Panc1 (cell line): ENCODE data around the gene MEGF9. TPM values are rescaled to one million over a fixed set of nuclear protein-coding genes. Genes with fewer than 3 reads are reported as not detected.

ENCODE experiments used
- ATAC-seq: fragments of 200-7000 bp; cut with Tn5 transposase; 2 replicates; pipeline ENCODE4 v1.9.1; 2020; ENCODE audit warnings: mild to moderate bottlenecking, moderate library complexity
- BruUV-seq: library from RNA; stranded (reverse); fragments of 400-500 nt; replicated peaks from 2 replicates; lab custom pipeline; 2021; lab: Mats Ljungman, UMichigan
- CTCF ChIA-PET: fragments of 300-600 bp; sonication (Branson Sonifier 250); formaldehyde crosslinking; loops from one replicate; lab custom pipeline; 2022; ENCODE audit warnings: antibody characterized with exemption; lab: Charles Lee
- POLR2A ChIA-PET: fragments of 300-600 bp; sonication (Branson Sonifier 250); formaldehyde crosslinking; loops from one replicate; lab custom pipeline; 2022; ENCODE audit warnings: antibody characterized with exemption; lab: Charles Lee
- DNase-seq: peaks from one replicate; pipeline ENCODE4 v3.0.0-alpha.2; 2010; ENCODE audit warnings: low read depth, low spot score
- H3K27ac ChIP-seq: 2 replicates; pipeline ENCODE4 v1.5.1; 2011; ENCODE audit warnings: mild to moderate bottlenecking, low read length, inconsistent platforms
- H3K27me3 ChIP-seq: fragments of 200-500 bp; sonication (Bioruptor generic); 2 replicates; pipeline ENCODE4 v1.6.0; 2014; ENCODE audit warnings: low read length, inconsistent platforms; ENCODE audit not compliant: control insufficient read depth, insufficient read depth
- H3K36me3 ChIP-seq: fragments of 200-500 bp; sonication (Bioruptor generic); 2 replicates; pipeline ENCODE4 v1.5.1; 2014; ENCODE audit warnings: inconsistent platforms, mild to moderate bottlenecking, low read length, moderate library complexity; ENCODE audit not compliant: control insufficient read depth, insufficient read depth
- H3K4me1 ChIP-seq: 2 replicates; pipeline ENCODE4 v1.5.1; 2011; ENCODE audit warnings: inconsistent platforms, mild to moderate bottlenecking, low read length, moderate library complexity; ENCODE audit not compliant: control insufficient read depth, insufficient read depth
- H3K4me3 ChIP-seq, 2 experiments: 2 replicates each; pipeline ENCODE4 v1.5.1; 2011 to 2012; ENCODE audit warnings: low read depth in 2 of 2, low read length in 2 of 2, mild to moderate bottlenecking in 2 of 2, inconsistent platforms in 1 of 2, moderate library complexity in 1 of 2
- H3K9me3 ChIP-seq: fragments of 200-500 bp; sonication (Bioruptor generic); 2 replicates; pipeline ENCODE4 v1.5.1; 2014; ENCODE audit warnings: low read depth, mild to moderate bottlenecking, inconsistent platforms, low read length, moderate library complexity; ENCODE audit not compliant: control insufficient read depth, insufficient read depth
- POLR2AphosphoS5 ChIP-seq: IDR thresholded peaks from 2 replicates; pipeline ENCODE4 v1.6.1; 2012; ENCODE audit warnings: mild to moderate bottlenecking, low read depth, low read length, moderate library complexity
- SIN3A ChIP-seq: IDR thresholded peaks from 2 replicates; pipeline ENCODE4 v1.6.1; 2012; ENCODE audit warnings: low read depth, mild to moderate bottlenecking, low read length, moderate library complexity, borderline replicate concordance; ENCODE audit not compliant: insufficient read depth
- TCF7L2 ChIP-seq: IDR thresholded peaks from 2 replicates; pipeline ENCODE4 v1.6.1; 2011; ENCODE audit warnings: mild to moderate bottlenecking, low read depth, low read length, inconsistent platforms
- in situ Hi-C: cut with HindIII; loops from 2 replicates; pipeline ENCODE4 v1.10.0; 2016; ENCODE audit warnings: low sequenced_read_pairs, low pct_unique_long_range_greater_than_20kb
- intact Hi-C: fragments of 100-400 bp; cut with micrococcal nuclease; formaldehyde crosslinking; loops from one replicate; pipeline ENCODE4 v1.10.0; 2022; ENCODE audit not compliant: unreplicated experiment
- total RNA-seq: library from RNA; stranded (reverse); gene quantifications from one replicate; pipeline ENCODE4 v1.2.1, GENCODE V29; 2021; ENCODE audit not compliant: unreplicated experiment
- TF ChIP-seq, protein P1 (sequence below), 2 experiments: IDR thresholded peaks; 2 replicates each; pipeline ENCODE4 v1.6.1; 2011 to 2012; ENCODE audit warnings: low read depth in 2 of 2, control low read depth in 1 of 2, low read length in 1 of 2, mild to moderate bottlenecking in 1 of 2, moderate library complexity in 1 of 2; ENCODE audit not compliant: insufficient read depth in 1 of 2
- TF ChIP-seq, protein P2 (sequence below): fragments of 450-650 bp; IDR thresholded peaks from 2 replicates; pipeline ENCODE4 v1.5.1; 2017; ENCODE audit warnings: mild to moderate bottlenecking

The MEGF9 gene
- total RNA-seq, 1 experiment from 2014 or later = 6.3 TPM

DNA sequence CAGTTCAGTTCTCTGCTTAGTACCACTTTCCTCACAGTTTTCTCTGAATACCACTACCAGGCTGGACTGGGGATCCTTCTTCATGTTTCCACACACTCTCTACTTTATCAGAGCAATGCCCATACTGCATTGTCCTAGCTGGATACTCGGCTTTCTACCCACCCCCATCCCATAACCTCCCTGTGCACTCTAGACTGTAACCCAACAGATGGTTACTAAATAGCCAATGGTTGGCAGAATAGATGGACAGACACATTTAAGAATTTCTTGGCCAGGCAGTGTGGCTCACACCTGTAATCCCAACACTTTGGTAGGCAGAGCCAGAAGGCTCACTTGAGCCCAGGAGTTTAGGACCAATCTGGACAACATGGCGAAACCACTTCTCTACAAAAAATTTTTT lies 157.1 kb downstream of the MEGF9 start:
- POLR2A ChIA-PET = no interaction called here

DNA sequence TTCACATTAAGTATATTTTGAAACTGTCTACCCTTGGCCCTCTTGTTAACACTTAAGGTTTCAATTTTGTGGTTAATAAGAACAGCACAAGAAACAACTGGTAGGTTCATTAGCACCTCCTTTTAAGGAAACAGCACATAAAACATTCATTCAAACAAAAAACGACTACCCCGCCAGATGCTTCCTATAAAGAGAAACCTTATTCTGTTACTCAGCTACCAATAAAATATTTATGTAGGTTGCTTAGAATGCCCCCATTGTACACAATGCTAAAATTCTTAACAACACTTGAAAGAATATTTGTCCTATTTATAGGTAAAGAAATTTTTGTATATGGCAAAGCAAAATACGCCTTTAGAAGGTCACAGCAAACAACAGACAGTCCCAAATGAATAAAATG lies 157.5 kb downstream of the MEGF9 start:
- TF ChIP-seq TCF7L2 = no peak
- TF ChIP-seq, protein P1, sequence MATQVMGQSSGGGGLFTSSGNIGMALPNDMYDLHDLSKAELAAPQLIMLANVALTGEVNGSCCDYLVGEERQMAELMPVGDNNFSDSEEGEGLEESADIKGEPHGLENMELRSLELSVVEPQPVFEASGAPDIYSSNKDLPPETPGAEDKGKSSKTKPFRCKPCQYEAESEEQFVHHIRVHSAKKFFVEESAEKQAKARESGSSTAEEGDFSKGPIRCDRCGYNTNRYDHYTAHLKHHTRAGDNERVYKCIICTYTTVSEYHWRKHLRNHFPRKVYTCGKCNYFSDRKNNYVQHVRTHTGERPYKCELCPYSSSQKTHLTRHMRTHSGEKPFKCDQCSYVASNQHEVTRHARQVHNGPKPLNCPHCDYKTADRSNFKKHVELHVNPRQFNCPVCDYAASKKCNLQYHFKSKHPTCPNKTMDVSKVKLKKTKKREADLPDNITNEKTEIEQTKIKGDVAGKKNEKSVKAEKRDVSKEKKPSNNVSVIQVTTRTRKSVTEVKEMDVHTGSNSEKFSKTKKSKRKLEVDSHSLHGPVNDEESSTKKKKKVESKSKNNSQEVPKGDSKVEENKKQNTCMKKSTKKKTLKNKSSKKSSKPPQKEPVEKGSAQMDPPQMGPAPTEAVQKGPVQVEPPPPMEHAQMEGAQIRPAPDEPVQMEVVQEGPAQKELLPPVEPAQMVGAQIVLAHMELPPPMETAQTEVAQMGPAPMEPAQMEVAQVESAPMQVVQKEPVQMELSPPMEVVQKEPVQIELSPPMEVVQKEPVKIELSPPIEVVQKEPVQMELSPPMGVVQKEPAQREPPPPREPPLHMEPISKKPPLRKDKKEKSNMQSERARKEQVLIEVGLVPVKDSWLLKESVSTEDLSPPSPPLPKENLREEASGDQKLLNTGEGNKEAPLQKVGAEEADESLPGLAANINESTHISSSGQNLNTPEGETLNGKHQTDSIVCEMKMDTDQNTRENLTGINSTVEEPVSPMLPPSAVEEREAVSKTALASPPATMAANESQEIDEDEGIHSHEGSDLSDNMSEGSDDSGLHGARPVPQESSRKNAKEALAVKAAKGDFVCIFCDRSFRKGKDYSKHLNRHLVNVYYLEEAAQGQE (IDR thresholded peaks at IDR 0.05; ENCODE audit: insufficient read depth in 1 of 2, low read depth in 2 of 2, low read length in 1 of 2) = no peak
- BruUV-seq = no TSS peak
- ATAC-seq (no peak), DNase-seq (no peak)
- Histone ChIP-seq H3K4me1 (no peaks in the 10 kb centered on the region), H3K9me3 (no peaks in the 10 kb centered on the region), H3K36me3 (no peaks in the 10 kb centered on the region), H3K4me3 (no peak overlapping the region), H3K27ac (no peak overlapping the region), H3K27me3 (no peaks in the 10 kb centered on the region)
- CTCF ChIA-PET = no interaction called here
- in situ Hi-C loops = no loop called here
- intact Hi-C loops = no loop called here
- POLR2A ChIA-PET = no interaction called here

More for the DNA sequence above, 157.1 kb downstream of the MEGF9 start:
- TF ChIP-seq POLR2AphosphoS5 (no peak), TCF7L2 (no peak), SIN3A (no peak)
- TF ChIP-seq, protein P2, sequence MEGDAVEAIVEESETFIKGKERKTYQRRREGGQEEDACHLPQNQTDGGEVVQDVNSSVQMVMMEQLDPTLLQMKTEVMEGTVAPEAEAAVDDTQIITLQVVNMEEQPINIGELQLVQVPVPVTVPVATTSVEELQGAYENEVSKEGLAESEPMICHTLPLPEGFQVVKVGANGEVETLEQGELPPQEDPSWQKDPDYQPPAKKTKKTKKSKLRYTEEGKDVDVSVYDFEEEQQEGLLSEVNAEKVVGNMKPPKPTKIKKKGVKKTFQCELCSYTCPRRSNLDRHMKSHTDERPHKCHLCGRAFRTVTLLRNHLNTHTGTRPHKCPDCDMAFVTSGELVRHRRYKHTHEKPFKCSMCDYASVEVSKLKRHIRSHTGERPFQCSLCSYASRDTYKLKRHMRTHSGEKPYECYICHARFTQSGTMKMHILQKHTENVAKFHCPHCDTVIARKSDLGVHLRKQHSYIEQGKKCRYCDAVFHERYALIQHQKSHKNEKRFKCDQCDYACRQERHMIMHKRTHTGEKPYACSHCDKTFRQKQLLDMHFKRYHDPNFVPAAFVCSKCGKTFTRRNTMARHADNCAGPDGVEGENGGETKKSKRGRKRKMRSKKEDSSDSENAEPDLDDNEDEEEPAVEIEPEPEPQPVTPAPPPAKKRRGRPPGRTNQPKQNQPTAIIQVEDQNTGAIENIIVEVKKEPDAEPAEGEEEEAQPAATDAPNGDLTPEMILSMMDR = no peak
- TF ChIP-seq, protein P1 (IDR thresholded peaks at IDR 0.05; ENCODE audit: insufficient read depth in 1 of 2, low read depth in 2 of 2, low read length in 1 of 2) = no peak
- Histone ChIP-seq H3K9me3 (no peaks in the 10 kb centered on the region), H3K27me3 (no peaks in the 10 kb centered on the region), H3K4me3 (no peak overlapping the region), H3K27ac (no peak overlapping the region), H3K36me3 (no peaks in the 10 kb centered on the region), H3K4me1 (no peaks in the 10 kb centered on the region)
- no TSS peak for BruUV-seq
- ATAC-seq (no peak), DNase-seq (no peak)
- CTCF ChIA-PET = no interaction called here
- intact Hi-C loops (no loop called here), in situ Hi-C loops (no loop called here)
